HepG2 (cell line): ENCODE data around the gene RPS6KL1. TPM values are rescaled to one million over a fixed set of nuclear protein-coding genes. Genes with fewer than 3 reads are reported as not detected.

Source experiments
- CBX5 ChIP-seq: sonication (generic); formaldehyde crosslinking; IDR thresholded peaks from 2 replicates; pipeline ENCODE4 v1.4.0; 2020; ENCODE audit warnings: missing genetic modification reagents, borderline replicate concordance
- HNRNPL ChIP-seq: fragments of 200-400 bp; formaldehyde crosslinking; IDR thresholded peaks from 2 replicates; pipeline ENCODE4 v1.6.1; 2017; ENCODE audit warnings: mild to moderate bottlenecking, low read depth, low read length
- HOXA7 ChIP-seq: sonication (generic); formaldehyde crosslinking; IDR thresholded peaks from 2 replicates; pipeline ENCODE4 v1.8.1; 2022; ENCODE audit warnings: mild to moderate bottlenecking, missing genetic modification reagents, moderate library complexity
- IRF1 ChIP-seq: sonication (generic); formaldehyde crosslinking; IDR thresholded peaks from 2 replicates; pipeline ENCODE4 v1.4.0; 2020; ENCODE audit warnings: low read depth, mild to moderate bottlenecking, missing genetic modification reagents
- KDM3A ChIP-seq: IDR thresholded peaks from 2 replicates; pipeline ENCODE4 v1.6.1; 2018; ENCODE audit warnings: low read depth, missing compliant biosample characterization
- PHF20 ChIP-seq: sonication (generic); formaldehyde crosslinking; IDR thresholded peaks from 2 replicates; pipeline ENCODE4 v1.5.0; 2020; ENCODE audit warnings: mild to moderate bottlenecking, missing genetic modification reagents
- RBFOX2 ChIP-seq: fragments of 200-400 bp; formaldehyde crosslinking; IDR thresholded peaks from 2 replicates; pipeline ENCODE4 v1.6.1; 2017; ENCODE audit warnings: low read depth, mild to moderate bottlenecking, low read length
- RNF2 ChIP-seq: fragments of 450-650 bp; conservative IDR thresholded peaks from 2 replicates; pipeline ENCODE4 v1.6.1; 2016; ENCODE audit warnings: low read depth
- SOX13 ChIP-seq, 3 experiments: fragments of 450-650 bp in 1 of 3; sonication (generic) in 1 of 3; formaldehyde crosslinking in 1 of 3; IDR thresholded peaks in 2 of 3; conservative IDR thresholded peaks in 1 of 3; 2 replicates each; pipeline versions ENCODE4 v1.5.0 to v1.6.1; 2016 to 2020; ENCODE audit warnings: antibody characterized with exemption in 1 of 3, mild to moderate bottlenecking in 1 of 3, missing compliant biosample characterization in 1 of 3, missing genetic modification reagents in 1 of 3, moderate library complexity in 1 of 3
- ZNF124 ChIP-seq: sonication (generic); formaldehyde crosslinking; IDR thresholded peaks from 2 replicates; pipeline ENCODE4 v1.4.0; 2020; ENCODE audit warnings: missing genetic modification reagents
- ZNF639 ChIP-seq: conservative IDR thresholded peaks from 2 replicates; pipeline ENCODE4 v1.6.1; 2018; ENCODE audit warnings: missing genetic modification reagents
- ZSCAN31 ChIP-seq: sonication (generic); formaldehyde crosslinking; IDR thresholded peaks from 2 replicates; pipeline ENCODE4 v1.5.0; 2020; ENCODE audit warnings: low read depth, mild to moderate bottlenecking, missing genetic modification reagents
- polyA plus RNA-seq, 8 experiments: library from polyadenylated mRNA; depleted of rRNA in 3 of 8; stranded (reverse) in 7 of 8; unstranded in 1 of 8; fragments of >200 nt; fragmentation: Illumina TruSeq in 4 of 8; extraction: Trizol in 4 of 8; gene quantifications; 2 replicates each; pipeline versions ENCODE4 v1.2.1 to v1.2.3, GENCODE V29; 2011 to 2016; ENCODE audit warnings: low read depth in 4 of 8, missing spikeins in 1 of 8, mixed read lengths in 1 of 8; ENCODE audit not compliant: insufficient read depth in 1 of 8
- total RNA-seq, 5 experiments: library from RNA; depleted of rRNA; stranded (reverse); fragments of >200 nt; fragmentation: Illumina TruSeq; extraction: Trizol; gene quantifications; 2 replicates each; pipeline ENCODE4 v1.2.3, GENCODE V29; 2016; ENCODE audit warnings: low read depth in 1 of 5
- TF ChIP-seq, protein P1 (sequence below): sonication (generic); formaldehyde crosslinking; IDR thresholded peaks from 2 replicates; pipeline ENCODE4 v1.5.0; 2020; ENCODE audit warnings: mild to moderate bottlenecking, missing genetic modification reagents
- TF ChIP-seq, protein P2 (sequence below): sonication (generic); formaldehyde crosslinking; IDR thresholded peaks from 2 replicates; pipeline ENCODE4 v1.4.0; 2020; ENCODE audit warnings: mild to moderate bottlenecking, low read depth, missing genetic modification reagents
- TF ChIP-seq, protein P3 (sequence below): sonication (generic); formaldehyde crosslinking; IDR thresholded peaks from 2 replicates; pipeline ENCODE4 v1.5.0; 2020; ENCODE audit warnings: mild to moderate bottlenecking, missing genetic modification reagents
- TF ChIP-seq, protein P4 (sequence below): IDR thresholded peaks from 2 replicates; pipeline ENCODE4 v1.6.1; 2012; ENCODE audit warnings: inconsistent platforms
- TF ChIP-seq, protein P5 (sequence below): sonication (generic); formaldehyde crosslinking; IDR thresholded peaks from 2 replicates; pipeline ENCODE4 v1.4.0; 2020; ENCODE audit warnings: missing genetic modification reagents, mild to moderate bottlenecking, borderline replicate concordance
- TF ChIP-seq, protein P6 (sequence below): fragments of 450-650 bp; IDR thresholded peaks from 2 replicates; pipeline ENCODE4 v1.6.1; 2016

The RPS6KL1 gene
- total and polyA plus RNA-seq, 2 of the 13 experiments (the other 11 are each of a cell fraction or from before 2014, with no cell fraction given), result 6.5 to 11.5 TPM

GRCh38 chr14:74905595-74906142 is 17.4 kb downstream of the RPS6KL1 start (continued):
- no peak for TF ChIP-seq IRF1 (CRISPR knock-in tag)
- TF ChIP-seq ZSCAN31 (CRISPR knock-in tag), result 0 out of 2 replicates have a peak, but pooled peaks have one; percentile 40
- TF ChIP-seq KDM3A (CRISPR knock-in tag), result 0 out of 2 replicates have a peak, but pooled peaks have one; percentile 55
- no peak for TF ChIP-seq RBFOX2
- TF ChIP-seq ZNF639 (CRISPR knock-in tag), result no peak
- TF ChIP-seq, protein P1, sequence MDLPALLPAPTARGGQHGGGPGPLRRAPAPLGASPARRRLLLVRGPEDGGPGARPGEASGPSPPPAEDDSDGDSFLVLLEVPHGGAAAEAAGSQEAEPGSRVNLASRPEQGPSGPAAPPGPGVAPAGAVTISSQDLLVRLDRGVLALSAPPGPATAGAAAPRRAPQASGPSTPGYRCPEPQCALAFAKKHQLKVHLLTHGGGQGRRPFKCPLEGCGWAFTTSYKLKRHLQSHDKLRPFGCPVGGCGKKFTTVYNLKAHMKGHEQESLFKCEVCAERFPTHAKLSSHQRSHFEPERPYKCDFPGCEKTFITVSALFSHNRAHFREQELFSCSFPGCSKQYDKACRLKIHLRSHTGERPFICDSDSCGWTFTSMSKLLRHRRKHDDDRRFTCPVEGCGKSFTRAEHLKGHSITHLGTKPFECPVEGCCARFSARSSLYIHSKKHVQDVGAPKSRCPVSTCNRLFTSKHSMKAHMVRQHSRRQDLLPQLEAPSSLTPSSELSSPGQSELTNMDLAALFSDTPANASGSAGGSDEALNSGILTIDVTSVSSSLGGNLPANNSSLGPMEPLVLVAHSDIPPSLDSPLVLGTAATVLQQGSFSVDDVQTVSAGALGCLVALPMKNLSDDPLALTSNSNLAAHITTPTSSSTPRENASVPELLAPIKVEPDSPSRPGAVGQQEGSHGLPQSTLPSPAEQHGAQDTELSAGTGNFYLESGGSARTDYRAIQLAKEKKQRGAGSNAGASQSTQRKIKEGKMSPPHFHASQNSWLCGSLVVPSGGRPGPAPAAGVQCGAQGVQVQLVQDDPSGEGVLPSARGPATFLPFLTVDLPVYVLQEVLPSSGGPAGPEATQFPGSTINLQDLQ, result no peak
- no peak; the same call in 1 of the 2 replicates for TF ChIP-seq RNF2
- TF ChIP-seq HOXA7 (CRISPR knock-in tag), result no peak
- TF ChIP-seq HNRNPL, result no peak
- TF ChIP-seq, protein P2, sequence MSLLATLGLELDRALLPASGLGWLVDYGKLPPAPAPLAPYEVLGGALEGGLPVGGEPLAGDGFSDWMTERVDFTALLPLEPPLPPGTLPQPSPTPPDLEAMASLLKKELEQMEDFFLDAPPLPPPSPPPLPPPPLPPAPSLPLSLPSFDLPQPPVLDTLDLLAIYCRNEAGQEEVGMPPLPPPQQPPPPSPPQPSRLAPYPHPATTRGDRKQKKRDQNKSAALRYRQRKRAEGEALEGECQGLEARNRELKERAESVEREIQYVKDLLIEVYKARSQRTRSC (CRISPR knock-in tag), result no peak
- TF ChIP-seq SOX13 (IDR thresholded peaks at IDR 0.05), result no peak
- TF ChIP-seq SOX13 (CRISPR knock-in tag; conservative IDR thresholded peaks at IDR 0.05 in 1 of 2, IDR thresholded peaks at IDR 0.05 in 1 of 2), result no peak
- no peak for TF ChIP-seq PHF20 (CRISPR knock-in tag)
- TF ChIP-seq, protein P3, sequence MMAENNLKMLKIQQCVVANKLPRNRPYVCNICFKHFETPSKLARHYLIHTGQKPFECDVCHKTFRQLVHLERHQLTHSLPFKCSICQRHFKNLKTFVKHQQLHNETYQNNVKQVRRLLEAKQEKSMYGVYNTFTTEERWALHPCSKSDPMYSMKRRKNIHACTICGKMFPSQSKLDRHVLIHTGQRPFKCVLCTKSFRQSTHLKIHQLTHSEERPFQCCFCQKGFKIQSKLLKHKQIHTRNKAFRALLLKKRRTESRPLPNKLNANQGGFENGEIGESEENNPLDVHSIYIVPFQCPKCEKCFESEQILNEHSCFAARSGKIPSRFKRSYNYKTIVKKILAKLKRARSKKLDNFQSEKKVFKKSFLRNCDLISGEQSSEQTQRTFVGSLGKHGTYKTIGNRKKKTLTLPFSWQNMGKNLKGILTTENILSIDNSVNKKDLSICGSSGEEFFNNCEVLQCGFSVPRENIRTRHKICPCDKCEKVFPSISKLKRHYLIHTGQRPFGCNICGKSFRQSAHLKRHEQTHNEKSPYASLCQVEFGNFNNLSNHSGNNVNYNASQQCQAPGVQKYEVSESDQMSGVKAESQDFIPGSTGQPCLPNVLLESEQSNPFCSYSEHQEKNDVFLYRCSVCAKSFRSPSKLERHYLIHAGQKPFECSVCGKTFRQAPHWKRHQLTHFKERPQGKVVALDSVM (CRISPR knock-in tag), result no peak
- TF ChIP-seq, protein P4, sequence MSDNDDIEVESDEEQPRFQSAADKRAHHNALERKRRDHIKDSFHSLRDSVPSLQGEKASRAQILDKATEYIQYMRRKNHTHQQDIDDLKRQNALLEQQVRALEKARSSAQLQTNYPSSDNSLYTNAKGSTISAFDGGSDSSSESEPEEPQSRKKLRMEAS, result peak; percentile 88
- TF ChIP-seq ZNF124 (CRISPR knock-in tag), result 0 out of 2 replicates have a peak, but pooled peaks have one; percentile 27
- TF ChIP-seq CBX5 (CRISPR knock-in tag), result peak; percentile 63; the same call in 1 of the 2 replicates
- TF ChIP-seq, protein P5, sequence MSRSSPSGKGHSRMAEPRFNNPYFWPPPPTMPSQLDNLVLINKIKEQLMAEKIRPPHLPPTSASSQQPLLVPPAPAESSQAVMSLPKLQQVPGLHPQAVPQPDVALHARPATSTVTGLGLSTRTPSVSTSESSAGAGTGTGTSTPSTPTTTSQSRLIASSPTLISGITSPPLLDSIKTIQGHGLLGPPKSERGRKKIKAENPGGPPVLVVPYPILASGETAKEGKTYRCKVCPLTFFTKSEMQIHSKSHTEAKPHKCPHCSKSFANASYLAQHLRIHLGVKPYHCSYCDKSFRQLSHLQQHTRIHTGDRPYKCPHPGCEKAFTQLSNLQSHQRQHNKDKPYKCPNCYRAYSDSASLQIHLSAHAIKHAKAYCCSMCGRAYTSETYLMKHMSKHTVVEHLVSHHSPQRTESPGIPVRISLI (CRISPR knock-in tag), result 0 out of 2 replicates have a peak, but pooled peaks have one; percentile 31
- TF ChIP-seq, protein P6, sequence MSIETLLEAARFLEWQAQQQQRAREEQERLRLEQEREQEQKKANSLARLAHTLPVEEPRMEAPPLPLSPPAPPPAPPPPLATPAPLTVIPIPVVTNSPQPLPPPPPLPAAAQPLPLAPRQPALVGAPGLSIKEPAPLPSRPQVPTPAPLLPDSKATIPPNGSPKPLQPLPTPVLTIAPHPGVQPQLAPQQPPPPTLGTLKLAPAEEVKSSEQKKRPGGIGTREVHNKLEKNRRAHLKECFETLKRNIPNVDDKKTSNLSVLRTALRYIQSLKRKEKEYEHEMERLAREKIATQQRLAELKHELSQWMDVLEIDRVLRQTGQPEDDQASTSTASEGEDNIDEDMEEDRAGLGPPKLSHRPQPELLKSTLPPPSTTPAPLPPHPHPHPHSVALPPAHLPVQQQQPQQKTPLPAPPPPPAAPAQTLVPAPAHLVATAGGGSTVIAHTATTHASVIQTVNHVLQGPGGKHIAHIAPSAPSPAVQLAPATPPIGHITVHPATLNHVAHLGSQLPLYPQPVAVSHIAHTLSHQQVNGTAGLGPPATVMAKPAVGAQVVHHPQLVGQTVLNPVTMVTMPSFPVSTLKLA, result peak; percentile 40
